ENCODE results near the gene LBHD2.

- no peak for TF ChIP-seq CTCF (IDR thresholded peaks at IDR 0.05; ENCODE audit: insufficient read depth, low read length)
- TF ChIP-seq REST (IDR thresholded peaks at IDR 0.05; ENCODE audit: insufficient replicate concordance, low read depth) = no peak
- TF ChIP-seq POLR2AphosphoS5 (IDR thresholded peaks at IDR 0.05; ENCODE audit: low read depth) = no peak
- no peak for TF ChIP-seq SPI1 (IDR thresholded peaks at IDR 0.05; ENCODE audit: borderline replicate concordance, low read depth)
Measured at GRCh38 chr14:103090481-103091020, 6.5 kb downstream of the LBHD2 start.

Data from HL-60 (cell line).